Measurements from ENCODE around the gene CCDC7.
A peak's percentile ranks its signal among the peaks of the same experiment; 100 is the strongest.
"Not testable (repeated sequence)": the region's sequence is repeated elsewhere in the genome, so short reads cannot be mapped to it uniquely, and the experiment has no call there.

The CCDC7 gene

DNA sequence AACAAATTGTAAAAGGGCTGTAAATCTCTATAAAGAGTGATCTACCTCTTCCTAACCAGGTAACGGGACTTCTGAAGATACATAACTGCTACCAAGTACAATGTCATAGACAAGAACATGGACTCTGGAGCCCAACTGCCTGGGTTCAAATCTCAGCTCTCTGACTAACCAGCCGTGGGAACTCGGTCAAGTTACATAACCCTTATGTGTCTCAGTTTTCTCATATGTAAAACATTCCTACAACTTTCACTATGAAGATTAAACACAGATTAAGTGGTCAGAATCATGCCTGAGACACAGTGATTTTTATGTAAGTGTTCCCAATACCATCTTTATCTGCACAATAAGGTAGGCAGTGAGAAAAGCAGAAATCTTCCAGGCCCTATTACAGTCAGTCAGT lies 459.5 kb downstream of the CCDC7 start:
- DNase-seq, result no peak

GRCh38 chr10:32906595-32906994 lies 460.7 kb downstream of the CCDC7 start:
- H3K4me1 ChIP-seq (ENCODE audit: control insufficient read depth, insufficient read depth, low read depth, low read length), result no peaks in the 10 kb centered on the region
- no peak overlapping the region for H2AFZ ChIP-seq (ENCODE audit: low read depth, low read length)
- H3K4me3 ChIP-seq (ENCODE audit: insufficient read depth in 1 of 2, low read depth in 1 of 2, low read length in 2 of 2), result no peak overlapping the region
- no peak for DNase-seq
- H3K23ac ChIP-seq (ENCODE audit: low read length in 2 of 2), result no peak overlapping the region
- no peak overlapping the region for H2BK12ac ChIP-seq (ENCODE audit: low read length in 2 of 2)
- no peak overlapping the region for H2AK5ac ChIP-seq (ENCODE audit: low read length, severe bottlenecking)
- H3K14ac ChIP-seq (ENCODE audit: low read length in 2 of 2), result no peak overlapping the region
- no peak overlapping the region for H2BK5ac ChIP-seq (ENCODE audit: low read depth, low read length, poor library complexity, severe bottlenecking)
- 95% methylated on average over 4 of the region's 4 CpGs for WGBS
- no peak overlapping the region for H2BK15ac ChIP-seq (ENCODE audit: low read depth, poor library complexity, severe bottlenecking)
- no peak overlapping the region for H3K18ac ChIP-seq (ENCODE audit: low read depth in 1 of 2, low read length in 2 of 2)
- no peak overlapping the region for H2BK120ac ChIP-seq (ENCODE audit: low read depth, low read length)
- no peak overlapping the region for H4K91ac ChIP-seq (ENCODE audit: low read length)
- no peak overlapping the region for H4K8ac ChIP-seq (ENCODE audit: low read length)
- no peaks in the 10 kb centered on the region for H3K9me3 ChIP-seq (ENCODE audit: control insufficient read depth, low read length)
- peaks cover 18 to 98% of the 10 kb centered on the region in 2 experiments for H3K36me3 ChIP-seq (ENCODE audit: control insufficient read depth in 1 of 2, insufficient read depth in 2 of 2, low read depth in 1 of 2, low read length in 2 of 2)
- H3K4me2 ChIP-seq (ENCODE audit: low read length, poor library complexity, severe bottlenecking), result no peak overlapping the region
- no peak overlapping the region for H3K9ac ChIP-seq (ENCODE audit: low read length)
- no peak overlapping the region for H3K27ac ChIP-seq (ENCODE audit: low read length, poor library complexity, severe bottlenecking)
- no peaks in the 10 kb centered on the region for H3K79me1 ChIP-seq (replicated peaks; ENCODE audit: low read length, poor library complexity, severe bottlenecking)
- H3K27me3 ChIP-seq (ENCODE audit: control insufficient read depth in 1 of 2, insufficient read depth in 1 of 2, low read length in 2 of 2), result no peaks in the 10 kb centered on the region
- H3K4ac ChIP-seq (ENCODE audit: low read depth in 1 of 2, low read length in 2 of 2), result no peak overlapping the region

More for the DNA sequence above, 459.5 kb downstream of the CCDC7 start:
- Histone ChIP-seq H3K9ac (ENCODE audit: low read length) (no peak overlapping the region), H4K91ac (ENCODE audit: low read length) (no peak overlapping the region), H3K4me2 (ENCODE audit: low read length, poor library complexity, severe bottlenecking) (no peak overlapping the region), H3K18ac (ENCODE audit: low read depth in 1 of 2, low read length in 2 of 2) (no peak overlapping the region), H2AFZ (ENCODE audit: low read depth, low read length) (no peak overlapping the region), H3K27ac (ENCODE audit: low read length, poor library complexity, severe bottlenecking) (no peak overlapping the region), H3K79me1 (replicated peaks; ENCODE audit: low read length, poor library complexity, severe bottlenecking) (no peaks in the 10 kb centered on the region), H3K4ac (ENCODE audit: low read depth in 1 of 2, low read length in 2 of 2) (no peak overlapping the region), H2BK5ac (ENCODE audit: low read depth, low read length, poor library complexity, severe bottlenecking) (no peak overlapping the region), H3K4me1 (ENCODE audit: control insufficient read depth, insufficient read depth, low read depth, low read length) (no peaks in the 10 kb centered on the region), H3K14ac (ENCODE audit: low read length in 2 of 2) (no peak overlapping the region), H3K36me3 (ENCODE audit: control insufficient read depth in 1 of 2, insufficient read depth in 2 of 2, low read depth in 1 of 2, low read length in 2 of 2) (peaks cover 12 to 90% of the 10 kb centered on the region in 2 experiments), H3K27me3 (ENCODE audit: control insufficient read depth in 1 of 2, insufficient read depth in 1 of 2, low read length in 2 of 2) (no peaks in the 10 kb centered on the region), H2AK5ac (ENCODE audit: low read length, severe bottlenecking) (no peak overlapping the region), H2BK120ac (ENCODE audit: low read depth, low read length) (no peak overlapping the region), H3K9me3 (ENCODE audit: control insufficient read depth, low read length) (no peaks in the 10 kb centered on the region), H2BK15ac (ENCODE audit: low read depth, poor library complexity, severe bottlenecking) (no peak overlapping the region), H2BK12ac (ENCODE audit: low read length in 2 of 2) (no peak overlapping the region), H3K4me3 (ENCODE audit: insufficient read depth in 1 of 2, low read depth in 1 of 2, low read length in 2 of 2) (no peak overlapping the region), H3K23ac (ENCODE audit: low read length in 2 of 2) (no peak overlapping the region), H4K8ac (ENCODE audit: low read length) (no peak overlapping the region)
- 98% methylated on average over 3 of the region's 3 CpGs for WGBS

- Histone ChIP-seq H3K27me3 (ENCODE audit: control insufficient read depth in 1 of 2, insufficient read depth in 1 of 2, low read length in 2 of 2) (no peaks in the 10 kb centered on the region), H3K14ac (ENCODE audit: low read length in 2 of 2) (no peak overlapping the region), H2BK120ac (ENCODE audit: low read depth, low read length) (no peak overlapping the region), H4K8ac (ENCODE audit: low read length) (no peak overlapping the region), H3K4me3 (ENCODE audit: insufficient read depth in 1 of 2, low read depth in 1 of 2, low read length in 2 of 2) (no peak overlapping the region), H2BK5ac (ENCODE audit: low read depth, low read length, poor library complexity, severe bottlenecking) (no peak overlapping the region), H3K4me1 (ENCODE audit: control insufficient read depth, insufficient read depth, low read depth, low read length) (no peaks in the 10 kb centered on the region), H2BK15ac (ENCODE audit: low read depth, poor library complexity, severe bottlenecking) (no peak overlapping the region), H3K4me2 (ENCODE audit: low read length, poor library complexity, severe bottlenecking) (no peak overlapping the region), H3K79me1 (replicated peaks; ENCODE audit: low read length, poor library complexity, severe bottlenecking) (no peaks in the 10 kb centered on the region), H3K9ac (ENCODE audit: low read length) (peak overlapping the region; percentile 54), H2BK12ac (ENCODE audit: low read length in 2 of 2) (no peak overlapping the region), H4K91ac (ENCODE audit: low read length) (no peak overlapping the region), H3K36me3 (ENCODE audit: control insufficient read depth in 1 of 2, insufficient read depth in 2 of 2, low read depth in 1 of 2, low read length in 2 of 2) (peaks cover 21 to 88% of the 10 kb centered on the region in 2 experiments), H3K23ac (ENCODE audit: low read length in 2 of 2) (no peak overlapping the region), H3K18ac (ENCODE audit: low read depth in 1 of 2, low read length in 2 of 2) (no peak overlapping the region), H2AK5ac (ENCODE audit: low read length, severe bottlenecking) (no peak overlapping the region), H3K4ac (ENCODE audit: low read depth in 1 of 2, low read length in 2 of 2) (no peak overlapping the region), H3K9me3 (ENCODE audit: control insufficient read depth, low read length) (no peaks in the 10 kb centered on the region), H2AFZ (ENCODE audit: low read depth, low read length) (no peak overlapping the region), H3K27ac (ENCODE audit: low read length, poor library complexity, severe bottlenecking) (no peak overlapping the region)
- no peak for DNase-seq
- 95% methylated on average over 1 of the region's 1 CpG for WGBS
Measured at GRCh38 chr10:32909456-32909855, 463.5 kb downstream of the CCDC7 start.

DNA sequence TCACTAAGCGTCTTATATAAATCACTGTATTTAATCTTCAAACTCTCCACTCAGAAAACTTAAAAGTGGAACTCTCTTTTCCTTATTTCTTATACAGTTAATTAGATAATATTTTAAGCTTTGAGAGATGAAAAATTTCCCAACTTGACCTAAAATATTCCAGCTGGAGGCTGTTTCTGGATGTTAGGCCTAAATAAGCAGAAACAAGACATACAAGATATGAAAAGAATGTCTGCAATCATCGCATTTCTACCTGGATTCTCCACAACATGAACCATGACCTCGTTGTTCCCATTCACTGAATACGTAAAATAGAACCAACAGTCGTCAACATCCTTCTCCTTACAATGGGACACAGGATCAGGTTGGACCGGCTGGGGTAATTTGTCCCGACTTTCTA lies 464.0 kb downstream of the CCDC7 start:
- H3K18ac ChIP-seq (ENCODE audit: low read depth in 1 of 2, low read length in 2 of 2); H3K4ac ChIP-seq (ENCODE audit: low read depth in 1 of 2, low read length in 2 of 2); H3K27me3 ChIP-seq (ENCODE audit: control insufficient read depth in 1 of 2, insufficient read depth in 1 of 2, low read length in 2 of 2); H2BK5ac ChIP-seq (ENCODE audit: low read depth, low read length, poor library complexity, severe bottlenecking); H2BK120ac ChIP-seq (ENCODE audit: low read depth, low read length); H3K9me3 ChIP-seq (ENCODE audit: control insufficient read depth, low read length); H3K79me1 ChIP-seq (replicated peaks; ENCODE audit: low read length, poor library complexity, severe bottlenecking); H2AK5ac ChIP-seq (ENCODE audit: low read length, severe bottlenecking); H4K91ac ChIP-seq (ENCODE audit: low read length); DNase-seq; H3K4me2 ChIP-seq (ENCODE audit: low read length, poor library complexity, severe bottlenecking); H3K27ac ChIP-seq (ENCODE audit: low read length, poor library complexity, severe bottlenecking); H2BK15ac ChIP-seq (ENCODE audit: low read depth, poor library complexity, severe bottlenecking); H2BK12ac ChIP-seq (ENCODE audit: low read length in 2 of 2); H3K4me3 ChIP-seq (ENCODE audit: insufficient read depth in 1 of 2, low read depth in 1 of 2, low read length in 2 of 2); H3K4me1 ChIP-seq (ENCODE audit: control insufficient read depth, insufficient read depth, low read depth, low read length); H3K23ac ChIP-seq (ENCODE audit: low read length in 2 of 2); H4K8ac ChIP-seq (ENCODE audit: low read length); H2AFZ ChIP-seq (ENCODE audit: low read depth, low read length); H3K14ac ChIP-seq (ENCODE audit: low read length in 2 of 2): not testable (repeated sequence)
- 100% methylated on average over 1 of the region's 7 CpGs for WGBS
- H3K36me3 ChIP-seq (ENCODE audit: control insufficient read depth in 1 of 2, insufficient read depth in 2 of 2, low read depth in 1 of 2, low read length in 2 of 2), result peaks cover 21 to 87% of the 10 kb centered on the region in 2 experiments
- H3K9ac ChIP-seq (ENCODE audit: low read length), result peak overlapping the region; percentile 54

Data from mesenchymal stem cell (in vitro differentiated cells and primary cell).